Endothelial cell of umbilical vein (primary cell): ENCODE results near the gene CCDC186. TPM values are rescaled to one million over a fixed set of nuclear protein-coding genes. Genes with fewer than 3 reads are reported as not detected.

Experiments
- BruUV-seq: library from RNA; stranded (reverse); fragments of 400-500 nt; replicated peaks from 2 replicates; lab custom pipeline; 2021; lab: Mats Ljungman, UMichigan
- CTCF ChIA-PET: fragments of 300-600, 350-600 bp; sonication (Branson Sonifier 250); formaldehyde crosslinking; loops from one replicate; lab custom pipeline; 2021; ENCODE audit warnings: antibody characterized with exemption, inconsistent platforms; lab: Charles Lee
- POLR2A ChIA-PET: fragments of 300-600, 350-600 bp; sonication (Branson Sonifier 250); formaldehyde crosslinking; loops from one replicate; lab custom pipeline; 2021; ENCODE audit warnings: antibody characterized with exemption, inconsistent platforms; lab: Charles Lee
- DNase-seq: peaks from one replicate; pipeline ENCODE4 v3.0.0-alpha.2; 2011; ENCODE audit warnings: low read depth, low spot score
- FAIRE-seq: peaks from 2 replicates; lab custom pipeline; 2011; peaks lifted over from hg19 to GRCh38; lab: Jason Lieb, UNC
- H2AFZ ChIP-seq: 2 replicates; pipeline ENCODE4 v1.6.0; 2012; ENCODE audit warnings: low read depth, low read length, control low read depth, inconsistent platforms
- H3K27ac ChIP-seq: 2 replicates; pipeline ENCODE4 v1.5.1; 2011; ENCODE audit warnings: low read depth, mild to moderate bottlenecking, control low read depth, low read length, moderate library complexity; ENCODE audit not compliant: insufficient read depth
- H3K27me3 ChIP-seq, 2 experiments: 2 replicates each; pipeline versions ENCODE4 v1.6.0 to v1.6.1; 2011; ENCODE audit warnings: low read length in 2 of 2, mixed read lengths in 1 of 2; ENCODE audit not compliant: control insufficient read depth in 2 of 2, insufficient read depth in 2 of 2
- H3K36me3 ChIP-seq, 2 experiments: 2 replicates in 1 of 2; 3 replicates in 1 of 2; pipeline ENCODE4 v1.5.1; 2011; ENCODE audit warnings: low read length in 2 of 2, mild to moderate bottlenecking in 1 of 2, moderate library complexity in 1 of 2; ENCODE audit not compliant: control insufficient read depth in 2 of 2, insufficient read depth in 2 of 2; ENCODE audit errors: extremely low read depth in 1 of 2
- H3K4me1 ChIP-seq: 3 replicates; pipeline ENCODE4 v1.5.1; 2011; ENCODE audit warnings: mild to moderate bottlenecking, low read length; ENCODE audit not compliant: control insufficient read depth, insufficient read depth; ENCODE audit errors: extremely low read depth
- H3K4me2 ChIP-seq: 2 replicates; pipeline ENCODE4 v1.6.1; 2011; ENCODE audit warnings: low read length, control low read depth, mixed read lengths; ENCODE audit not compliant: insufficient read depth
- H3K4me3 ChIP-seq, 3 experiments: fragments of 200-600 bp in 1 of 3; sonication (generic), shearing (Covaris generic) in 1 of 3; replicated peaks in 1 of 3; 2 replicates each; pipeline ENCODE4 v1.5.1; 2011 to 2016; ENCODE audit warnings: control low read depth in 3 of 3, low read length in 3 of 3, mild to moderate bottlenecking in 2 of 3, inconsistent platforms in 1 of 3, low read depth in 1 of 3, moderate library complexity in 1 of 3; ENCODE audit not compliant: insufficient read depth in 1 of 3
- H3K79me2 ChIP-seq: 2 replicates; pipeline ENCODE4 v1.6.0; 2012; ENCODE audit warnings: low read length, inconsistent platforms; ENCODE audit not compliant: control insufficient read depth, insufficient read depth
- H3K9ac ChIP-seq: replicated peaks from 2 replicates; pipeline ENCODE3; 2011; ENCODE audit warnings: low read length, control low read depth; ENCODE audit not compliant: insufficient read depth; ENCODE audit errors: extremely low read depth
- H3K9me1 ChIP-seq: replicated peaks from 3 replicates; pipeline ENCODE4 v1.6.0; 2011; ENCODE audit warnings: mild to moderate bottlenecking, low read length; ENCODE audit not compliant: control insufficient read depth, insufficient read depth; ENCODE audit errors: extremely low read depth
- H3K9me3 ChIP-seq: replicated peaks from 2 replicates; pipeline ENCODE4 v1.5.1; 2012; ENCODE audit warnings: low read length, inconsistent platforms; ENCODE audit not compliant: control insufficient read depth, insufficient read depth
- H4K20me1 ChIP-seq: replicated peaks from 2 replicates; pipeline ENCODE3; 2011; ENCODE audit warnings: mild to moderate bottlenecking, low read length; ENCODE audit not compliant: control insufficient read depth, insufficient read depth; ENCODE audit errors: extremely low read depth
- EZH2 ChIP-seq: IDR thresholded peaks from 2 replicates; pipeline ENCODE4 v1.6.1; 2012; ENCODE audit warnings: borderline replicate concordance, low read depth, mild to moderate bottlenecking, moderate library complexity, low read length, inconsistent platforms; ENCODE audit not compliant: severe bottlenecking
- FOS ChIP-seq: IDR thresholded peaks from 2 replicates; pipeline ENCODE4 v1.6.1; 2011; ENCODE audit warnings: mild to moderate bottlenecking, low read length, moderate library complexity, borderline replicate concordance; ENCODE audit not compliant: insufficient read depth
- GATA2 ChIP-seq: IDR thresholded peaks from 2 replicates; pipeline ENCODE4 v1.7.0; 2011; ENCODE audit warnings: low read depth, mild to moderate bottlenecking, moderate library complexity, mixed read lengths, low read length; ENCODE audit not compliant: insufficient read length, insufficient read depth
- JUN ChIP-seq: IDR thresholded peaks from 2 replicates; pipeline ENCODE4 v1.6.1; 2011; ENCODE audit warnings: borderline replicate concordance, low read depth; ENCODE audit not compliant: insufficient read length, insufficient read depth
- MYC ChIP-seq: IDR thresholded peaks from one replicate; pipeline ENCODE4 v1.6.1; 2011; ENCODE audit warnings: mild to moderate bottlenecking, low read depth, low read length
- POLR2A ChIP-seq: IDR thresholded peaks from 2 replicates; pipeline ENCODE4 v1.6.1; 2012; ENCODE audit warnings: low read depth, mild to moderate bottlenecking, control low read depth, low read length
- POLR2AphosphoS5 ChIP-seq: IDR thresholded peaks from 2 replicates; pipeline ENCODE4 v1.6.1; 2012; ENCODE audit warnings: low read depth, mild to moderate bottlenecking, control low read depth, low read length, moderate library complexity; ENCODE audit not compliant: insufficient read depth
- dilution Hi-C: fragments of 300-500 bp; cut with MboI; formaldehyde crosslinking; loops from one replicate; pipeline ENCODE4 v1.15.0; 2019; ENCODE audit warnings: low sequenced_read_pairs; ENCODE audit not compliant: extremely low pct_ligation_motif_present
- intact Hi-C: fragments of 100-400 bp; cut with micrococcal nuclease; formaldehyde crosslinking; loops from one replicate; pipeline ENCODE4 v1.10.0; 2022
- polyA plus RNA-seq, 4 experiments: library from polyadenylated mRNA; depleted of rRNA in 3 of 4; stranded (reverse) in 3 of 4; unstranded in 1 of 4; fragments of >200 nt; gene quantifications; 2 replicates each; pipeline versions ENCODE4 v1.2.1 to v1.2.3, GENCODE V29; 2011 to 2012; ENCODE audit warnings: missing spikeins in 1 of 4
- total RNA-seq: library from RNA; stranded (reverse); gene quantifications from 2 replicates; pipeline ENCODE4 v1.2.3, GENCODE V29; 2021
- TF ChIP-seq, protein P1 (sequence below), 2 donors: IDR thresholded peaks; 1 replicate in 1 of 2; 2 replicates in 1 of 2; pipeline ENCODE4 v1.5.1; 2011; ENCODE audit warnings: low read length in 2 of 2, mild to moderate bottlenecking in 2 of 2, moderate library complexity in 2 of 2, control low read depth in 1 of 2, inconsistent platforms in 1 of 2, low read depth in 1 of 2; ENCODE audit not compliant: insufficient read depth in 1 of 2; ENCODE audit errors: extremely low read depth in 1 of 2
- TF ChIP-seq, protein P2 (sequence below): IDR thresholded peaks from 2 replicates; pipeline ENCODE4 v1.6.1; 2011; ENCODE audit not compliant: insufficient read depth, insufficient read length

CCDC186 gene
- total and polyA plus RNA-seq, 2 donors (not counting 3 experiments of a cell fraction or from before 2014, with no cell fraction given) = 1.8 to 13.4 TPM

DNA sequence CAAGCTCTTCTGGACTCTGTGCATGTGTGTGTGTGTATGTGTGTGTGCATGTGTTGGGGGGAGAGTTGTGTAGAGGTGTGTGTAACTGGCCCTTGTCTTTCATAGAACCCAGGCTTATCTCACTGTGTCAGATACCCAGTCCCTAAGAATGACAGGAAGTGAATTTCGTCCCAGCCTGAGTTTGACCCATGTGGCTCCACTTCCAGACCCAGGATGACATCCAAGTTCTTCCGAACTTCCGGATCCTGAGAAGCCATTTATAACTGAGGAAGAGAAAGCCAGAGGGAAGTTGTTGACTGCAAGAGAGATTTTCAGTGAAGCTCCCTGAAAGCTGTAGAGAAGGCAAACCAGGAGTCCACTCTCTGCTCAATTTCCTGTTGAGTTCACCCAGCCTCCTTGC is 77.1 kb downstream of the CCDC186 start:
- TF ChIP-seq, protein P1, sequence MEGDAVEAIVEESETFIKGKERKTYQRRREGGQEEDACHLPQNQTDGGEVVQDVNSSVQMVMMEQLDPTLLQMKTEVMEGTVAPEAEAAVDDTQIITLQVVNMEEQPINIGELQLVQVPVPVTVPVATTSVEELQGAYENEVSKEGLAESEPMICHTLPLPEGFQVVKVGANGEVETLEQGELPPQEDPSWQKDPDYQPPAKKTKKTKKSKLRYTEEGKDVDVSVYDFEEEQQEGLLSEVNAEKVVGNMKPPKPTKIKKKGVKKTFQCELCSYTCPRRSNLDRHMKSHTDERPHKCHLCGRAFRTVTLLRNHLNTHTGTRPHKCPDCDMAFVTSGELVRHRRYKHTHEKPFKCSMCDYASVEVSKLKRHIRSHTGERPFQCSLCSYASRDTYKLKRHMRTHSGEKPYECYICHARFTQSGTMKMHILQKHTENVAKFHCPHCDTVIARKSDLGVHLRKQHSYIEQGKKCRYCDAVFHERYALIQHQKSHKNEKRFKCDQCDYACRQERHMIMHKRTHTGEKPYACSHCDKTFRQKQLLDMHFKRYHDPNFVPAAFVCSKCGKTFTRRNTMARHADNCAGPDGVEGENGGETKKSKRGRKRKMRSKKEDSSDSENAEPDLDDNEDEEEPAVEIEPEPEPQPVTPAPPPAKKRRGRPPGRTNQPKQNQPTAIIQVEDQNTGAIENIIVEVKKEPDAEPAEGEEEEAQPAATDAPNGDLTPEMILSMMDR (IDR thresholded peaks at IDR 0.05; ENCODE audit: extremely low read depth in 1 of 2, insufficient read depth in 1 of 2, low read depth in 1 of 2, low read length in 2 of 2) = no peak
- TF ChIP-seq MYC (no peak), EZH2 (no peak), GATA2 (no peak), JUN (no peak), POLR2A (no peak), FOS (no peak), POLR2AphosphoS5 (no peak)
- TF ChIP-seq, protein P2, sequence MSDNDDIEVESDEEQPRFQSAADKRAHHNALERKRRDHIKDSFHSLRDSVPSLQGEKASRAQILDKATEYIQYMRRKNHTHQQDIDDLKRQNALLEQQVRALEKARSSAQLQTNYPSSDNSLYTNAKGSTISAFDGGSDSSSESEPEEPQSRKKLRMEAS = no peak
- dilution Hi-C loops (no loop called here), intact Hi-C loops (no loop called here)
- H3K36me3 ChIP-seq = no peaks in the 10 kb centered on the region
- H3K27ac ChIP-seq = no peak overlapping the region
- no peaks in the 10 kb centered on the region for H3K9me3 ChIP-seq
- H3K4me3 ChIP-seq = no peak overlapping the region
- H3K79me2 ChIP-seq = no peaks in the 10 kb centered on the region
- FAIRE-seq = no peak
- no peak for DNase-seq
- BruUV-seq = no TSS peak
- no peaks in the 10 kb centered on the region for H3K9me1 ChIP-seq
- no peak overlapping the region for H3K4me2 ChIP-seq
- H3K27me3 ChIP-seq = peaks cover 0 to 4% of the 10 kb centered on the region in 2 experiments
- ChIA-PET CTCF (no interaction called here), POLR2A (no interaction called here)
- H2AFZ ChIP-seq = no peak overlapping the region
- H4K20me1 ChIP-seq = no peaks in the 10 kb centered on the region
- no peak overlapping the region for H3K9ac ChIP-seq
- H3K4me1 ChIP-seq = peaks cover 9% of the 10 kb centered on the region
